ENCODE measurements around the gene PLCB2.

The PLCB2 gene

DNA sequence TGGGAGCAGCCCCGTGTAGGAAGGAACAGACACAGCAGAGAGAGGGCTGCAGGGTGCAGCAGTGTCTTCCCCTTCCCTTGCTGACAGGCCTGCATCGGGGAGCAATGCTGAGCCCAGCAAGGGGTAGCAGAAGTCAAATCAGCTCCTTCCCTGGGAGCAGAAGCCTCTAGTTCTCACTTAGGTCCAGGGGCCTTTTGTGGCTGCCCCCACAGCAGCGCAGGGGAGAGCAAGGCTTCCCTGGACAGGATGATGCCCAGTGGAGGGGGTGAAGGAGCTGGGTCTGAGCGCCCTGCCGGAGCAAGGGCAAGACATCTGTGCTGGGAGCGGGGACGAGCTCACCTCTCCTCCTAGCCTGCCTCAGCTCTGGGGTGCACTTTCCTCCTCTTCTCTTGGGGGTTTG, 827 bp downstream of the PLCB2 start:
- no peak overlapping the region for H3K4me2 ChIP-seq (ENCODE audit: low read length)
- no peaks in the 10 kb centered on the region for H3K4me1 ChIP-seq (ENCODE audit: control insufficient read depth, insufficient read depth, low read length)
- H3K9me3 ChIP-seq (replicated peaks; ENCODE audit: low read length): no peaks in the 10 kb centered on the region
- peaks cover 75% of the 10 kb centered on the region for H3K27me3 ChIP-seq (ENCODE audit: control insufficient read depth, insufficient read depth, low read length)
- H3K4me3 ChIP-seq (ENCODE audit: low read length): no peak overlapping the region
- no peak overlapping the region for H3K9ac ChIP-seq (ENCODE audit: low read depth, low read length)
- H3K36me3 ChIP-seq (ENCODE audit: insufficient read depth, low read length): no peaks in the 10 kb centered on the region

GRCh38 chr15:40306371-40306770, 1.4 kb downstream of the PLCB2 start:
- Histone ChIP-seq H3K4me2 (ENCODE audit: low read length) (no peak overlapping the region), H3K36me3 (ENCODE audit: insufficient read depth, low read length) (no peaks in the 10 kb centered on the region), H3K4me3 (ENCODE audit: low read length) (no peak overlapping the region), H3K9ac (ENCODE audit: low read depth, low read length) (no peak overlapping the region), H3K4me1 (ENCODE audit: control insufficient read depth, insufficient read depth, low read length) (no peaks in the 10 kb centered on the region), H3K27me3 (ENCODE audit: control insufficient read depth, insufficient read depth, low read length) (peaks cover 73% of the 10 kb centered on the region), H3K9me3 (replicated peaks; ENCODE audit: low read length) (no peaks in the 10 kb centered on the region)

DNA sequence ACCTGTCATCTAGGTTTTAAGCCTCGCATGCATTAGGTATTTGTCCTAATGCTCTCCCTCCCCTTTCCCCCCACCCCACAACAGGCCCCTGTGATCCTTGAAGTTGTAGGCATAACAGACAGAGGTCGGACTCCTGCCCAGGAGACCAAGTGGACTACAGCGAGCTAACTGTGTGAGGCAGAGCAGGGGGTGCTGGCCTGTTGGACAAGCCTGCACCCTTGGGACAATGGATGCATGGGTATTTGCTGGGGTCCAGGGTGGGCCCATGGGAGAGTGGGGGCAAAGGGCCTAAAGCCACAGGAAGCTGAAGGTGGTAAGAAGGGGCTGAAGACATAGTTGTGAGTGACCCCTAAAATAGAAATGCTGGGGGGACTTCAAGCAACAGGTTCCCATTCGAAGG, 2.5 kb downstream of the PLCB2 start:
- H3K9me3 ChIP-seq (replicated peaks; ENCODE audit: low read length): peaks cover 6% of the 10 kb centered on the region
- H3K4me3 ChIP-seq (ENCODE audit: low read length): no peak overlapping the region
- H3K27me3 ChIP-seq (ENCODE audit: control insufficient read depth, insufficient read depth, low read length): peaks cover 70% of the 10 kb centered on the region
- no peaks in the 10 kb centered on the region for H3K36me3 ChIP-seq (ENCODE audit: insufficient read depth, low read length)
- no peak overlapping the region for H3K9ac ChIP-seq (ENCODE audit: low read depth, low read length)
- H3K4me1 ChIP-seq (ENCODE audit: control insufficient read depth, insufficient read depth, low read length): no peaks in the 10 kb centered on the region
- no peak overlapping the region for H3K4me2 ChIP-seq (ENCODE audit: low read length)

DNA sequence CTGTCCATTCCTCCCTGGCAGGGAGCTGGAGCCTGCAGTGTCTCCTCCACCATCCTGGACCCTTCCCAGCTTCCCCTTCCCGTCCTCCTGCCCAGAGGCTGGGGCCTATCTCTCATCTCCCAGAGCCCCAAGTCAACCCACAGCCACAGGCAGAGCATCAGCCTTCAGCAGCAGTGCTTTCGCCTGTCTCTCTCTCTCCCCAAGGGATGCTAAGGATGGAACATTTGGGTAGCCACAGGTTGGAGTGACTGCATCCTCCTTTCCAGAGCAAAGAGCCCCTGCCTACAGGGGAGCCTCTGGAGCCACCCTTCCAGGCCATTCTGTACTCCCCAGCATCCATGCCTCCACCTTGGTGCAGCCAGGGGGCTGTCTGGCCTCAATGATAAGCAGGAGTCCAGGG, 4.2 kb downstream of the PLCB2 start:
- H3K36me3 ChIP-seq (ENCODE audit: insufficient read depth, low read length): no peaks in the 10 kb centered on the region
- H3K9ac ChIP-seq (ENCODE audit: low read depth, low read length): no peak overlapping the region
- H3K4me1 ChIP-seq (ENCODE audit: control insufficient read depth, insufficient read depth, low read length): no peaks in the 10 kb centered on the region
- no peak overlapping the region for H3K4me3 ChIP-seq (ENCODE audit: low read length)
- H3K4me2 ChIP-seq (ENCODE audit: low read length): no peak overlapping the region
- H3K27me3 ChIP-seq (ENCODE audit: control insufficient read depth, insufficient read depth, low read length): peaks cover 69% of the 10 kb centered on the region
- H3K9me3 ChIP-seq (replicated peaks; ENCODE audit: low read length): peaks cover 7% of the 10 kb centered on the region

DNA sequence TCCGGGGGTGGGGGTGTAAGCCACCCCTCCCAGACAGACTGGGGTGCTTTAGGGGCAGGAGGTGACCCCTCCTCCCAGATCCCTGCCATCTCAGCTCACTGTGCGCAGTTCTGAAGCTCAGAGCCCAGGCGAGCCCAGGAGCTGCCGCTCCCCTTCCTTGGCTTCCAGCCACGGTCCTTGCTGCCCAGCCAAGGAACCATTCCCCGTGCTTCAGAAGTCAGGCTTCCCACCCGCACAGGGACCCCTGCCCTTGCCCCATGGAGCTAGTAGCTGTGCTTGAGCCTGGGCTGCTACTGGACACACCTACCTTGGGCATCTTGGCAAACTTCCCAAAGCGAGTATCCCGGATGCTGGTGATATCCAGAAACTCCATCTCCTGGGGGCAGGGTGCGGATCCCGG, 4.8 kb downstream of the PLCB2 start:
- H3K9ac ChIP-seq (ENCODE audit: low read depth, low read length): no peak overlapping the region
- H3K4me1 ChIP-seq (ENCODE audit: control insufficient read depth, insufficient read depth, low read length): no peaks in the 10 kb centered on the region
- H3K4me3 ChIP-seq (ENCODE audit: low read length): no peak overlapping the region
- no peaks in the 10 kb centered on the region for H3K36me3 ChIP-seq (ENCODE audit: insufficient read depth, low read length)
- H3K4me2 ChIP-seq (ENCODE audit: low read length): no peak overlapping the region
- peaks cover 7% of the 10 kb centered on the region for H3K9me3 ChIP-seq (replicated peaks; ENCODE audit: low read length)
- H3K27me3 ChIP-seq (ENCODE audit: control insufficient read depth, insufficient read depth, low read length): peaks cover 74% of the 10 kb centered on the region

DNA sequence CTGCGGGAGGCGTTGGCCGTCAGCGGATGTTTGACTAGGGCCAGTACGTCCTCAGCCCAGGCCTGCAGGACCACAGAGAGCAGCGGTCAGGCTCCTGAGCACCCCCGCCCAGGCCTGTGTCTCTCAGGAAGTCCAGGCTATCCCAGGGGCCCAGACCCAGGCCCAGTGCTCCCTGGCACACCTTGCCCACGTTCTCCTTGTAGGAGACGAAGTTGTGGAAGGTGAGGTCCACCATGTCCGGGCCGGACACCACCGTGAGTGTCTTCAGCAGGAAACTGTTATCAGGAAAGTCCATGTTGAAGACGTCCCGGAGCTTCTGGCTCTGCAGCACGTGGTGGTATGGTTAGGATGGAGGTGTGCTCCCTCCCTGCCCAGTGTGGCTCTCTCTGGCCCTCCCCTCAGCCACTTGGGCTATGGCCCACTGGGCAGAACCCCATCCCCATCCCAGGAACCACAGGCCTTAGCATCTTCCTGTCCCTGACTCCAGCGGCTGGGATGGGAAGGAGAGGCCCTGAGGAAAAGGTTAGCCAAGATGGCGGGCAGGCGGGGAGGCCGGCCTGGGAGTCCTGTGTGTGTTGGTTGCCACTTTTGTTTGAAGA, 5.3 kb downstream of the PLCB2 start:
- no peak overlapping the region for H3K4me3 ChIP-seq (ENCODE audit: low read length)

GRCh38 chr15:40301467-40302179, 6.1 kb downstream of the PLCB2 start:
- H3K9me3 ChIP-seq (replicated peaks; ENCODE audit: low read length): peaks cover 7% of the 10 kb centered on the region
- H3K36me3 ChIP-seq (ENCODE audit: insufficient read depth, low read length): no peaks in the 10 kb centered on the region
- H3K27me3 ChIP-seq (ENCODE audit: control insufficient read depth, insufficient read depth, low read length): peaks cover 81% of the 10 kb centered on the region
- H3K9ac ChIP-seq (ENCODE audit: low read depth, low read length): no peak overlapping the region
- H3K4me3 ChIP-seq (ENCODE audit: low read length): no peak overlapping the region
- no peak overlapping the region for H3K4me2 ChIP-seq (ENCODE audit: low read length)
- no peaks in the 10 kb centered on the region for H3K4me1 ChIP-seq (ENCODE audit: control insufficient read depth, insufficient read depth, low read length)

More for the DNA sequence above, 5.3 kb downstream of the PLCB2 start:
- no peak overlapping the region for H3K4me2 ChIP-seq (ENCODE audit: low read length)
- H3K4me1 ChIP-seq (ENCODE audit: control insufficient read depth, insufficient read depth, low read length): no peaks in the 10 kb centered on the region
- H3K27me3 ChIP-seq (ENCODE audit: control insufficient read depth, insufficient read depth, low read length): peaks cover 79% of the 10 kb centered on the region
- peaks cover 7% of the 10 kb centered on the region for H3K9me3 ChIP-seq (replicated peaks; ENCODE audit: low read length)
- no peak overlapping the region for H3K9ac ChIP-seq (ENCODE audit: low read depth, low read length)
- H3K36me3 ChIP-seq (ENCODE audit: insufficient read depth, low read length): no peaks in the 10 kb centered on the region

DNA sequence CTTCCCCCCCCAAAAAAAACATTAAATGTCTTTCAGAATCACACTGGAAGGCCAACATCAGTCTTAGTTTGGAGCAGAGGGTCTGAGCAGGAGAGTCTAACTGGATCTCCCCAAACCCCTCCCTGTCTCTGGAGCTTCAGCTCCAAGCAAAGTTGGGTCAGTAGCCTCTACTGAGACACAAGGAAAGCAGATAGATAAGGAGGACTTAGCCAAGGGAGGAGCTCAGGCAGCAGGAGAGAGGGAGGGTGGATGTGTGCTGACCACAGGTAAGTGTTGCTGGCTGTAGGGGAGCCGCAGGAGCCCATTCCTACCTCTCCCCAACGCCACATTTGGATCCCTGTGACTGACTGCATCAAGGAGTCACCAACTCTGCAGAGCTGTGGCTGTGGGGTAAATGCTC, 7.0 kb downstream of the PLCB2 start:
- Histone ChIP-seq H3K27me3 (ENCODE audit: control insufficient read depth, insufficient read depth, low read length) (peaks cover 81% of the 10 kb centered on the region), H3K36me3 (ENCODE audit: insufficient read depth, low read length) (no peaks in the 10 kb centered on the region), H3K4me3 (ENCODE audit: low read length) (no peak overlapping the region), H3K9me3 (replicated peaks; ENCODE audit: low read length) (peaks cover 7% of the 10 kb centered on the region), H3K4me2 (ENCODE audit: low read length) (no peak overlapping the region), H3K9ac (ENCODE audit: low read depth, low read length) (no peak overlapping the region), H3K4me1 (ENCODE audit: control insufficient read depth, insufficient read depth, low read length) (no peaks in the 10 kb centered on the region)

DNA sequence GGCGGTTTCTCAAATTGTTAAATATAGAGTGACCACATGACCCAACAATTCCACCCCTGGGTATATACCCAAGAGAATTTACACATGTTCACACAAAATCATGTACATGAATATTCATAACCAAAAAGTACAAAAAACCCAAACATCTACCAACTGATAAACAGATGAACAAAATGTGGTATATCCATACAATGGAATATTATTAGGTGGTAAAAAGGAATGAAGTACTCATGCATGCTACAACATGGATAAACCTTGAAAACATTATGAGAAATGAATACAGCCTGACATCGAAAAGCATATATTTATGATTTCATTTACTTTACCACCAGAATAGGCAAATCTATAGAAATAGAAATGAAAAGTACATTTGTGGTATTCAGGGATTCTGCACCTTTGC, 7.4 kb downstream of the PLCB2 start:
- Histone ChIP-seq H3K9me3 (replicated peaks; ENCODE audit: low read length) (peaks cover 7% of the 10 kb centered on the region), H3K36me3 (ENCODE audit: insufficient read depth, low read length) (no peaks in the 10 kb centered on the region), H3K4me3 (ENCODE audit: low read length) (no peak overlapping the region), H3K4me2 (ENCODE audit: low read length) (no peak overlapping the region), H3K4me1 (ENCODE audit: control insufficient read depth, insufficient read depth, low read length) (no peaks in the 10 kb centered on the region), H3K27me3 (ENCODE audit: control insufficient read depth, insufficient read depth, low read length) (peaks cover 81% of the 10 kb centered on the region), H3K9ac (ENCODE audit: low read depth, low read length) (no peak overlapping the region)

- H3K4me2 ChIP-seq (ENCODE audit: low read length): no peak overlapping the region
- no peak overlapping the region for H3K9ac ChIP-seq (ENCODE audit: low read depth, low read length)
- no peak overlapping the region for H3K4me3 ChIP-seq (ENCODE audit: low read length)
- H3K4me1 ChIP-seq (ENCODE audit: control insufficient read depth, insufficient read depth, low read length): no peaks in the 10 kb centered on the region
- no peaks in the 10 kb centered on the region for H3K36me3 ChIP-seq (ENCODE audit: insufficient read depth, low read length)
- peaks cover 84% of the 10 kb centered on the region for H3K27me3 ChIP-seq (ENCODE audit: control insufficient read depth, insufficient read depth, low read length)
- H3K9me3 ChIP-seq (replicated peaks; ENCODE audit: low read length): peaks cover 7% of the 10 kb centered on the region
Observed at GRCh38 chr15:40298216-40298935, 9.4 kb downstream of the PLCB2 start.

DNA sequence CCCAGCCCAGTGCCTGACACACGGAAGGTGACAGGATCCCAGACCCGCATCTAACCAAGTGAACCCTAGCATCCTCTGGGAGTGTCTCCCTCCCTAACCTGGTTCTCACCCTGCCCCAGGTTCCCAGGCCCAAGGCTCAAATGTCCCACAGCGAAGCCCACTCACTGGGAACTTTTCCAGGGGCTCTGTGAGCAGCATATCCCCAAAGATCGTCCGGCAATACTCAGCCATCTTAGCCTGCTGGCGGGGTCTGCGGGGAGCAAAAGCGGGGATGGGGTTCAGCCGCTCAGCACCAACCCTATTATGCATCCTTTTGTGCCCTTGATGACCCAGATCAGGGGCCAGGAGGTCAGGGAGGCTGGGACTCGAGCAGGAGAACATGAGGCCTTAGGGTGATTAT, 10.4 kb downstream of the PLCB2 start:
- H3K27me3 ChIP-seq (ENCODE audit: control insufficient read depth, insufficient read depth, low read length): peaks cover 83% of the 10 kb centered on the region
- no peak overlapping the region for H3K4me3 ChIP-seq (ENCODE audit: low read length)
- no peaks in the 10 kb centered on the region for H3K36me3 ChIP-seq (ENCODE audit: insufficient read depth, low read length)
- no peak overlapping the region for H3K4me2 ChIP-seq (ENCODE audit: low read length)
- no peak overlapping the region for H3K9ac ChIP-seq (ENCODE audit: low read depth, low read length)
- H3K9me3 ChIP-seq (replicated peaks; ENCODE audit: low read length): peaks cover 7% of the 10 kb centered on the region
- H3K4me1 ChIP-seq (ENCODE audit: control insufficient read depth, insufficient read depth, low read length): no peaks in the 10 kb centered on the region

Measured in skeletal muscle satellite cell (primary cell).